ENCODE results near the gene ORM2. TPM values are rescaled to one million over a fixed set of nuclear protein-coding genes. Genes with fewer than 3 reads are reported as not detected.

ORM2 gene
- polyA plus RNA-seq, 1 of the 3 experiments (the other 2 are of a cell fraction) = not detected

DNA sequence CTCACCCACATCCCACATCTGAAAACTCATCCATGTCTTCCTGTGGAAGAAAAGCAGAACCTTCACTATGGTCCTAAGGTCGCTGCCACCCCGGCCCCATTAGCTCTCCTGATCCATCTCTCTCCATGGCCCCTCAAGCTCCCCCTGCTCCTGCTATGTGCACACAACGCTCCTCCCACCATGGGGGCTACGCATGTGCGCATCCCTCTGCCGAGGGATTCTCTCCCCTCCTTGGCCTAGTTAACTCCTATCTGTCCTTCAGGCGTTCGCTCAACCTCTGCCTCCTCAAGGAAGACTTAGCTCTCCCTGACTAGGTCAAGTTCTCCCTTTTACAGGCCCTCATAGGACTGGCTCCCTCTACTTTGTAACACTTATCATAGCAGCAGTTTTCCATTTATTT lies 48.3 kb downstream of the ORM2 start:
- no peak overlapping the region for H2AFZ ChIP-seq (ENCODE audit: low read depth)
- no peaks in the 10 kb centered on the region for H3K36me3 ChIP-seq (replicated peaks in 1 of 2; ENCODE audit: control insufficient read depth in 1 of 2, insufficient read depth in 2 of 2, low read length in 1 of 2)
- H3K4me2 ChIP-seq = no peak overlapping the region
- 94% methylated on average over 8 of the region's 8 CpGs for WGBS (ENCODE audit: low lambda C conversion rate)
- H3K4me3 ChIP-seq (ENCODE audit: low read depth in 2 of 2, low read length in 1 of 2) = no peak overlapping the region
- H3K9ac ChIP-seq = no peak overlapping the region
- no peaks in the 10 kb centered on the region for H4K20me1 ChIP-seq (ENCODE audit: insufficient read depth)
- no peaks in the 10 kb centered on the region for H3K9me2 ChIP-seq
- H3K27me3 ChIP-seq (ENCODE audit: insufficient read depth) = no peaks in the 10 kb centered on the region
- no peak for DNase-seq
- H3K4me1 ChIP-seq (ENCODE audit: control insufficient read depth in 1 of 2, insufficient read depth in 2 of 2, low read depth in 1 of 2, low read length in 1 of 2) = no peaks in the 10 kb centered on the region
- no peak for TF ChIP-seq TEAD4 (IDR thresholded peaks at IDR 0.05; ENCODE audit: borderline replicate concordance, insufficient read depth)
- no peak for TF ChIP-seq RXRA (IDR thresholded peaks at IDR 0.05; ENCODE audit: borderline replicate concordance, low read depth)
- TF ChIP-seq SIN3A (IDR thresholded peaks at IDR 0.05; ENCODE audit: borderline replicate concordance, low read depth, low read length) = no peak
- TF ChIP-seq, protein P1, sequence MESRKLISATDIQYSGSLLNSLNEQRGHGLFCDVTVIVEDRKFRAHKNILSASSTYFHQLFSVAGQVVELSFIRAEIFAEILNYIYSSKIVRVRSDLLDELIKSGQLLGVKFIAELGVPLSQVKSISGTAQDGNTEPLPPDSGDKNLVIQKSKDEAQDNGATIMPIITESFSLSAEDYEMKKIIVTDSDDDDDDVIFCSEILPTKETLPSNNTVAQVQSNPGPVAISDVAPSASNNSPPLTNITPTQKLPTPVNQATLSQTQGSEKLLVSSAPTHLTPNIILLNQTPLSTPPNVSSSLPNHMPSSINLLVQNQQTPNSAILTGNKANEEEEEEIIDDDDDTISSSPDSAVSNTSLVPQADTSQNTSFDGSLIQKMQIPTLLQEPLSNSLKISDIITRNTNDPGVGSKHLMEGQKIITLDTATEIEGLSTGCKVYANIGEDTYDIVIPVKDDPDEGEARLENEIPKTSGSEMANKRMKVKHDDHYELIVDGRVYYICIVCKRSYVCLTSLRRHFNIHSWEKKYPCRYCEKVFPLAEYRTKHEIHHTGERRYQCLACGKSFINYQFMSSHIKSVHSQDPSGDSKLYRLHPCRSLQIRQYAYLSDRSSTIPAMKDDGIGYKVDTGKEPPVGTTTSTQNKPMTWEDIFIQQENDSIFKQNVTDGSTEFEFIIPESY (IDR thresholded peaks at IDR 0.05; ENCODE audit: borderline replicate concordance, low read depth) = no peak
- TF ChIP-seq POLR2AphosphoS5 (IDR thresholded peaks at IDR 0.05; ENCODE audit: low read depth, low read length) = no peak
- no peak for TF ChIP-seq CHD2 (IDR thresholded peaks at IDR 0.05; ENCODE audit: low read length, partially characterized antibody)
- no peaks in the 10 kb centered on the region for H3K79me2 ChIP-seq (ENCODE audit: insufficient read depth)
- no peaks in the 10 kb centered on the region for H3F3A ChIP-seq (replicated peaks; ENCODE audit: insufficient read depth)
- POLR2A ChIA-PET = no interaction called here
- no peaks in the 10 kb centered on the region for H3K9me3 ChIP-seq
- no peak overlapping the region for H3K27ac ChIP-seq (ENCODE audit: low read depth in 2 of 2, low read length in 1 of 2)
- CTCF ChIA-PET = no interaction called here

DNA sequence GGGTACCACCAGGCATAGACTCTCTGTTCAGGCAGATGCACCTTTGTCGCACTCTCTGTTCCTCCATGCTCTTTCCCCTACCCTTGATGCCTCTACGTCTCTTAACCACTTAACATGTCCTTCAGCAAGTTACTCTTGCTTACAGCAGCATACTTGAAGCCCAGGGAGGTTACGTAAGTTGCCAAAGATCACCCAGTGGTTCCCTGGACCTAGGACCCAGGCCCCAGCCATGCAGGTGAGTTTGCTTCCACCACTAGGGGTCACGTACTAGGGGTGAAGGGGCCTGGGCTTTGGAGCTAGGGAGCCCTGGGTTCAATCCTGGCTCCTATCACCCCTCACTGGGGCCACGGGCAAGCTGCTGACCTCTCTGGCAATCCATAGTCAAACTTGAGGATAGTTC lies 49.2 kb downstream of the ORM2 start:
- H3K9me2 ChIP-seq = no peaks in the 10 kb centered on the region
- WGBS (ENCODE audit: low lambda C conversion rate) = 88% methylated on average over 4 of the region's 5 CpGs

More for the DNA sequence above, 49.2 kb downstream of the ORM2 start:
- H3K4me2 ChIP-seq = no peak overlapping the region
- DNase-seq = no peak
- no peak for TF ChIP-seq RFX5 (IDR thresholded peaks at IDR 0.05; ENCODE audit: low read length)
- no peak for TF ChIP-seq TCF12 (IDR thresholded peaks at IDR 0.05)
- TF ChIP-seq, protein P2, sequence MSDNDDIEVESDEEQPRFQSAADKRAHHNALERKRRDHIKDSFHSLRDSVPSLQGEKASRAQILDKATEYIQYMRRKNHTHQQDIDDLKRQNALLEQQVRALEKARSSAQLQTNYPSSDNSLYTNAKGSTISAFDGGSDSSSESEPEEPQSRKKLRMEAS (IDR thresholded peaks at IDR 0.05; ENCODE audit: low read depth) = no peak
- no peak for TF ChIP-seq MXI1 (IDR thresholded peaks at IDR 0.05; ENCODE audit: low read depth, low read length)
- TF ChIP-seq EZH2phosphoT487 (IDR thresholded peaks at IDR 0.05; ENCODE audit: borderline replicate concordance, low read depth) = no peak
- TF ChIP-seq, protein P3, sequence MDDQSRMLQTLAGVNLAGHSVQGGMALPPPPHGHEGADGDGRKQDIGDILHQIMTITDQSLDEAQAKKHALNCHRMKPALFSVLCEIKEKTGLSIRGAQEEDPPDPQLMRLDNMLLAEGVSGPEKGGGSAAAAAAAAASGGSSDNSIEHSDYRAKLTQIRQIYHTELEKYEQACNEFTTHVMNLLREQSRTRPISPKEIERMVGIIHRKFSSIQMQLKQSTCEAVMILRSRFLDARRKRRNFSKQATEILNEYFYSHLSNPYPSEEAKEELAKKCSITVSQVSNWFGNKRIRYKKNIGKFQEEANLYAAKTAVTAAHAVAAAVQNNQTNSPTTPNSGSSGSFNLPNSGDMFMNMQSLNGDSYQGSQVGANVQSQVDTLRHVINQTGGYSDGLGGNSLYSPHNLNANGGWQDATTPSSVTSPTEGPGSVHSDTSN (IDR thresholded peaks at IDR 0.05) = no peak
- no peak for TF ChIP-seq POLR2AphosphoS5 (IDR thresholded peaks at IDR 0.05; ENCODE audit: low read depth, low read length)
- no peak for TF ChIP-seq EP300 (IDR thresholded peaks at IDR 0.05; ENCODE audit: borderline replicate concordance in 1 of 2, low read depth in 1 of 2, low read length in 1 of 2)
- TF ChIP-seq RCOR1 (IDR thresholded peaks at IDR 0.05; ENCODE audit: low read length) = no peak
- no peak for TF ChIP-seq FOXM1 (IDR thresholded peaks at IDR 0.05; ENCODE audit: low read depth)
- TF ChIP-seq TEAD4 (IDR thresholded peaks at IDR 0.05; ENCODE audit: borderline replicate concordance, insufficient read depth) = no peak
- TF ChIP-seq SMC3 (IDR thresholded peaks at IDR 0.05; ENCODE audit: low read depth, low read length) = no peak
- no peak for TF ChIP-seq GABPA (IDR thresholded peaks at IDR 0.05; ENCODE audit: low read depth)
- H3F3A ChIP-seq (replicated peaks; ENCODE audit: insufficient read depth) = no peaks in the 10 kb centered on the region
- no peaks in the 10 kb centered on the region for H3K36me3 ChIP-seq (replicated peaks in 1 of 2; ENCODE audit: control insufficient read depth in 1 of 2, insufficient read depth in 2 of 2, low read length in 1 of 2)
- H3K27ac ChIP-seq (ENCODE audit: low read depth in 2 of 2, low read length in 1 of 2) = no peak overlapping the region
- no peaks in the 10 kb centered on the region for H3K27me3 ChIP-seq (ENCODE audit: insufficient read depth)
- H4K20me1 ChIP-seq (ENCODE audit: insufficient read depth) = no peaks in the 10 kb centered on the region
- POLR2A ChIA-PET = no interaction called here
- no peaks in the 10 kb centered on the region for H3K9me3 ChIP-seq
- H3K79me2 ChIP-seq (ENCODE audit: insufficient read depth) = no peaks in the 10 kb centered on the region
- CTCF ChIA-PET = no interaction called here
- no peak overlapping the region for H3K4me3 ChIP-seq (ENCODE audit: low read depth in 2 of 2, low read length in 1 of 2)
- H2AFZ ChIP-seq (ENCODE audit: low read depth) = no peak overlapping the region
- H3K9ac ChIP-seq = no peak overlapping the region
- no peaks in the 10 kb centered on the region for H3K4me1 ChIP-seq (ENCODE audit: control insufficient read depth in 1 of 2, insufficient read depth in 2 of 2, low read depth in 1 of 2, low read length in 1 of 2)

Other genes with a start within 250 kb of the ORM2 start
- 0.15 and 0.35 TPM in 2 replicates for gene KIF12, start 230.6 kb upstream of the ORM2 start, polyA plus RNA-seq (2012; rRNA removed)
- 6.8 and 8.7 TPM in 2 replicates for gene COL27A1, start 174.3 kb upstream of the ORM2 start, polyA plus RNA-seq (2012; rRNA removed)
- not detected in 2 replicates for gene ORM1, start 6.8 kb upstream of the ORM2 start, polyA plus RNA-seq (2012; rRNA removed)
- gene AKNA, start 58.1 kb downstream of the ORM2 start, polyA plus RNA-seq (2012; rRNA removed) = 0.70 and 0.84 TPM in 2 replicates
- 2.7 and 4.6 TPM in 2 replicates for gene WHRN, start 175.6 kb downstream of the ORM2 start, polyA plus RNA-seq (2012; rRNA removed)

Data from SK-N-SH (cell line).